WTC11 (cell line): ENCODE results near the gene KRT4. TPM values are rescaled to one million over a fixed set of nuclear protein-coding genes. Genes with fewer than 3 reads are reported as not detected.

Experiments
- ATAC-seq: fragments of 200-7000 bp; cut with Tn5 transposase; 2 replicates; pipeline ENCODE4 v1.10.0; 2021; ENCODE audit warnings: mild to moderate bottlenecking, moderate library complexity
- CTCF ChIA-PET: fragments of 300-600 bp; sonication (Branson Sonifier 250); formaldehyde crosslinking; loops from one replicate; lab custom pipeline; 2021; ENCODE audit warnings: antibody characterized with exemption; lab: Charles Lee
- POLR2A ChIA-PET: fragments of 350-600 bp; sonication (Branson Sonifier 250); formaldehyde crosslinking; loops from one replicate; lab custom pipeline; 2021; ENCODE audit warnings: antibody characterized with exemption; lab: Charles Lee
- DNase-seq: peaks from one replicate; pipeline ENCODE4 v3.0.0; 2021; ENCODE audit warnings: low spot score
- H3K27ac Mint-ChIP-seq: 2 replicates; pipeline ENCODE4 v1.8.0; 2021; ENCODE audit warnings: mixed read lengths
- H3K27me3 Mint-ChIP-seq: 2 replicates; pipeline ENCODE4 v1.8.0; 2021; ENCODE audit warnings: low read depth, mild to moderate bottlenecking, moderate library complexity, mixed read lengths
- H3K36me3 Mint-ChIP-seq: 2 replicates; pipeline ENCODE4 v1.8.0; 2021; ENCODE audit warnings: mixed read lengths
- H3K4me1 Mint-ChIP-seq: 2 replicates; pipeline ENCODE4 v1.8.0; 2022; ENCODE audit warnings: mixed read lengths
- H3K4me3 Mint-ChIP-seq: 2 replicates; pipeline ENCODE4 v1.8.0; 2021; ENCODE audit warnings: mild to moderate bottlenecking, moderate library complexity, mixed read lengths
- H3K9me3 Mint-ChIP-seq: 2 replicates; pipeline ENCODE4 v1.8.0; 2021; ENCODE audit warnings: mixed read lengths
- ATF3 ChIP-seq: sonication (generic); formaldehyde crosslinking; conservative IDR thresholded peaks from 2 replicates; pipeline ENCODE4 v1.8.1; 2022; ENCODE audit warnings: mild to moderate bottlenecking, missing genetic modification reagents
- CREB1 ChIP-seq: sonication (generic); formaldehyde crosslinking; IDR thresholded peaks from 2 replicates; pipeline ENCODE4 v1.8.0; 2023; ENCODE audit warnings: mild to moderate bottlenecking, missing genetic modification reagents
- FOXJ3 ChIP-seq: sonication (generic); formaldehyde crosslinking; IDR thresholded peaks from 2 replicates; pipeline ENCODE4 v1.9.0; 2021; ENCODE audit warnings: missing genetic modification reagents, mild to moderate bottlenecking, borderline replicate concordance
- FOXK1 ChIP-seq: sonication (generic); formaldehyde crosslinking; IDR thresholded peaks from 2 replicates; pipeline ENCODE4 v1.8.0; 2022; ENCODE audit warnings: mild to moderate bottlenecking, moderate library complexity, missing genetic modification reagents
- GRHL2 ChIP-seq: fragments of 250-450 bp; sonication (Bioruptor Pico); IDR thresholded peaks from 2 replicates; pipeline ENCODE4 v1.8.0; 2022; ENCODE audit warnings: mild to moderate bottlenecking, moderate library complexity; ENCODE audit not compliant: insufficient replicate concordance, severe bottlenecking
- IRF2 ChIP-seq: sonication (generic); formaldehyde crosslinking; IDR thresholded peaks from 2 replicates; pipeline ENCODE4 v1.8.0; 2022; ENCODE audit warnings: low read depth, missing genetic modification reagents, borderline replicate concordance
- MYBL2 ChIP-seq: sonication (generic); formaldehyde crosslinking; IDR thresholded peaks from 2 replicates; pipeline ENCODE4 v1.8.1; 2023; ENCODE audit warnings: mild to moderate bottlenecking, moderate library complexity, missing genetic modification reagents
- NFE2L1 ChIP-seq: sonication (generic); formaldehyde crosslinking; IDR thresholded peaks from 2 replicates; pipeline ENCODE4 v1.8.1; 2023; ENCODE audit warnings: missing genetic modification reagents
- NR1H2 ChIP-seq: sonication (generic); formaldehyde crosslinking; IDR thresholded peaks from 2 replicates; pipeline ENCODE4 v1.9.0; 2021; ENCODE audit warnings: mild to moderate bottlenecking, moderate library complexity, missing genetic modification reagents
- NR3C1 ChIP-seq: sonication (generic); formaldehyde crosslinking; conservative IDR thresholded peaks from 2 replicates; pipeline ENCODE4 v1.8.1; 2023; ENCODE audit warnings: low read depth, mild to moderate bottlenecking, missing genetic modification reagents
- TCF7 ChIP-seq: sonication (generic); formaldehyde crosslinking; IDR thresholded peaks from 2 replicates; pipeline ENCODE4 v1.8.0; 2022; ENCODE audit warnings: mild to moderate bottlenecking, low read depth, missing genetic modification reagents, moderate library complexity
- TEAD1 ChIP-seq: sonication (generic); formaldehyde crosslinking; IDR thresholded peaks from 2 replicates; pipeline ENCODE4 v1.8.0; 2022; ENCODE audit warnings: mild to moderate bottlenecking, missing genetic modification reagents
- TEAD4 ChIP-seq: sonication (generic); formaldehyde crosslinking; IDR thresholded peaks from 2 replicates; pipeline ENCODE4 v1.8.0; 2022; ENCODE audit warnings: mild to moderate bottlenecking, missing genetic modification reagents
- ZNF121 ChIP-seq: sonication (generic); formaldehyde crosslinking; IDR thresholded peaks from 2 replicates; pipeline ENCODE4 v1.8.0; 2023; ENCODE audit warnings: missing genetic modification reagents
- ZNF423 ChIP-seq: fragments of 250-450 bp; sonication (Bioruptor Pico); IDR thresholded peaks from 2 replicates; pipeline ENCODE4 v2.1.2; 2022; ENCODE audit warnings: mild to moderate bottlenecking, moderate library complexity
- total RNA-seq: library from RNA; stranded (reverse); gene quantifications from 3 replicates; pipeline ENCODE4 v1.2.3, GENCODE V29; 2021
- TF ChIP-seq, protein P1 (sequence below): sonication (generic); formaldehyde crosslinking; conservative IDR thresholded peaks from 2 replicates; pipeline ENCODE4 v1.8.1; 2023; ENCODE audit warnings: mild to moderate bottlenecking, low read depth, missing genetic modification reagents, moderate library complexity
- TF ChIP-seq, protein P2 (sequence below): sonication (generic); formaldehyde crosslinking; IDR thresholded peaks from 2 replicates; pipeline ENCODE4 v1.8.1; 2022; ENCODE audit warnings: mild to moderate bottlenecking, moderate library complexity, missing genetic modification reagents
- TF ChIP-seq, protein P3 (sequence below): fragments of 250-450 bp; sonication (Bioruptor Pico); conservative IDR thresholded peaks from 2 replicates; pipeline ENCODE4 v1.9.0; 2021; ENCODE audit warnings: mild to moderate bottlenecking
- TF ChIP-seq, protein P4 (sequence below): sonication (generic); formaldehyde crosslinking; IDR thresholded peaks from 2 replicates; pipeline ENCODE4 v1.8.0; 2022; ENCODE audit warnings: missing genetic modification reagents

KRT4 gene
- total RNA-seq, 1 experiment from 2014 or later = not detected

DNA sequence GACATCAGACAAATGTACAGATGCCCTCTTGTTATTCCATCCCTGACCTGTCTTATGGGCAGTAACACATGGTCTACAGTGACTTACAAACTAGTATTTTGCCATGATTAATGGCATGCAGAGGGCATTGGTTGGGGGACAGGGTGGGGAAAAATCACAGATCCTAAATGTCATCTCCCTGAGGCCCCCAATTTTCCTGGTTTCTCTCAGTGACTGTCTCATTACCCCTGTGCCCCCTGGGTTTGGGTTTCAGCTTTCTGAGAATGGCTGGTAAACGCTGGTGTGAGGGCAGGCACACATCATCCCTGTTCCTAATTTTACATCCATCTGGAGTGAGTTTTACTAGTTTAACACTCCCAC is 46.9 kb downstream of the KRT4 start:
- ChIA-PET POLR2A (no interaction called here), CTCF (interaction anchor here (0.6 kb wide), 1 partner anchor 252 kb away, joined by 3 read pairs; no protein-coding TSS in a partner anchor)
- Mint-ChIP-seq H3K4me1 (no peaks in the 10 kb centered on the region), H3K27me3 (peaks cover 10% of the 10 kb centered on the region), H3K9me3 (peaks cover 8% of the 10 kb centered on the region), H3K4me3 (no peak overlapping the region), H3K36me3 (peaks cover 3% of the 10 kb centered on the region; the same call in 1 of the 2 replicates), H3K27ac (no peak overlapping the region)
- DNase-seq (no peak), ATAC-seq (no peak)
- no peak for TF ChIP-seq MYBL2
- no peak for TF ChIP-seq NR1H2

DNA sequence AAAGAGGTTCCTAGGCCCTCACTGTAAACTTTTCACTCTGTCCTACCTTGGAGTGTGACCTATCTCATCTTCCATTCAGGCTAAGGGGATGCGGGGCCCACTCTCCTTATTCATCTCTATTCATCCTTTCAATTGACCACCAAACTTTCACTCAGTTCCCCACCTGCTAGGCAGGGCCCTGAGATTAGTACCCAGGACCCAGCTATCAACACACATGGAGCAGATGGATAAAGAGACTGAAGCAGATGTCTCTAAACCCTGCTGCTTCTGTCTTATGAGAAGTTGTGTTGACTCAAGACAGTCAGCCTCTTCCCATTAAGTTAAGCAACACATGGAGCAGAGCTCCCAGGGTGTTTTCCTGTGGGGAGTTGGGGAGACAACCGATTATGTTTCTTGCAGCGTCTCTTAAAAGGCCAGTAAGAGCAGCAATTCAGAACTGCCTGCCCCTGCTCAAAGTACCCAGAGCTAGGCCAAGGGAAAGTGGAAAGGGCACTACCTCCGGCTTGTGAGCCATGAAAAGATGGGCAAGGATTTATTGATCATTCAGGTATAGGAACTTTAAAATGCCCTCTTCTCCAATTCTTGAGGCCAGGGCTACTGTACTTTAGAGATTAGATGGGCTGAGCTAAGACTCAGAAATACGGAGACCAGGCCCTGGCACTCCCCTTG is 47.4 kb downstream of the KRT4 start:
- ATAC-seq = no peak
- no peak for DNase-seq
- peaks cover 4% of the 10 kb centered on the region for H3K36me3 Mint-ChIP-seq
- TF ChIP-seq NR3C1 (CRISPR knock-in tag) = no peak
- TF ChIP-seq FOXJ3 (CRISPR knock-in tag) = no peak
- TF ChIP-seq GRHL2 (CRISPR knock-in tag) = no peak
- no peak for TF ChIP-seq ZNF423 (CRISPR knock-in tag)
- TF ChIP-seq, protein P1, sequence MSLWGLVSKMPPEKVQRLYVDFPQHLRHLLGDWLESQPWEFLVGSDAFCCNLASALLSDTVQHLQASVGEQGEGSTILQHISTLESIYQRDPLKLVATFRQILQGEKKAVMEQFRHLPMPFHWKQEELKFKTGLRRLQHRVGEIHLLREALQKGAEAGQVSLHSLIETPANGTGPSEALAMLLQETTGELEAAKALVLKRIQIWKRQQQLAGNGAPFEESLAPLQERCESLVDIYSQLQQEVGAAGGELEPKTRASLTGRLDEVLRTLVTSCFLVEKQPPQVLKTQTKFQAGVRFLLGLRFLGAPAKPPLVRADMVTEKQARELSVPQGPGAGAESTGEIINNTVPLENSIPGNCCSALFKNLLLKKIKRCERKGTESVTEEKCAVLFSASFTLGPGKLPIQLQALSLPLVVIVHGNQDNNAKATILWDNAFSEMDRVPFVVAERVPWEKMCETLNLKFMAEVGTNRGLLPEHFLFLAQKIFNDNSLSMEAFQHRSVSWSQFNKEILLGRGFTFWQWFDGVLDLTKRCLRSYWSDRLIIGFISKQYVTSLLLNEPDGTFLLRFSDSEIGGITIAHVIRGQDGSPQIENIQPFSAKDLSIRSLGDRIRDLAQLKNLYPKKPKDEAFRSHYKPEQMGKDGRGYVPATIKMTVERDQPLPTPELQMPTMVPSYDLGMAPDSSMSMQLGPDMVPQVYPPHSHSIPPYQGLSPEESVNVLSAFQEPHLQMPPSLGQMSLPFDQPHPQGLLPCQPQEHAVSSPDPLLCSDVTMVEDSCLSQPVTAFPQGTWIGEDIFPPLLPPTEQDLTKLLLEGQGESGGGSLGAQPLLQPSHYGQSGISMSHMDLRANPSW (CRISPR knock-in tag) = no peak
- TF ChIP-seq, protein P2, sequence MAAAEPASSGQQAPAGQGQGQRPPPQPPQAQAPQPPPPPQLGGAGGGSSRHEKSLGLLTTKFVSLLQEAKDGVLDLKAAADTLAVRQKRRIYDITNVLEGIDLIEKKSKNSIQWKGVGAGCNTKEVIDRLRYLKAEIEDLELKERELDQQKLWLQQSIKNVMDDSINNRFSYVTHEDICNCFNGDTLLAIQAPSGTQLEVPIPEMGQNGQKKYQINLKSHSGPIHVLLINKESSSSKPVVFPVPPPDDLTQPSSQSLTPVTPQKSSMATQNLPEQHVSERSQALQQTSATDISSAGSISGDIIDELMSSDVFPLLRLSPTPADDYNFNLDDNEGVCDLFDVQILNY = no peak
- no peak for TF ChIP-seq CREB1 (CRISPR knock-in tag)
- no peak for TF ChIP-seq NFE2L1
- TF ChIP-seq IRF2 (CRISPR knock-in tag) = no peak
- TF ChIP-seq, protein P3, sequence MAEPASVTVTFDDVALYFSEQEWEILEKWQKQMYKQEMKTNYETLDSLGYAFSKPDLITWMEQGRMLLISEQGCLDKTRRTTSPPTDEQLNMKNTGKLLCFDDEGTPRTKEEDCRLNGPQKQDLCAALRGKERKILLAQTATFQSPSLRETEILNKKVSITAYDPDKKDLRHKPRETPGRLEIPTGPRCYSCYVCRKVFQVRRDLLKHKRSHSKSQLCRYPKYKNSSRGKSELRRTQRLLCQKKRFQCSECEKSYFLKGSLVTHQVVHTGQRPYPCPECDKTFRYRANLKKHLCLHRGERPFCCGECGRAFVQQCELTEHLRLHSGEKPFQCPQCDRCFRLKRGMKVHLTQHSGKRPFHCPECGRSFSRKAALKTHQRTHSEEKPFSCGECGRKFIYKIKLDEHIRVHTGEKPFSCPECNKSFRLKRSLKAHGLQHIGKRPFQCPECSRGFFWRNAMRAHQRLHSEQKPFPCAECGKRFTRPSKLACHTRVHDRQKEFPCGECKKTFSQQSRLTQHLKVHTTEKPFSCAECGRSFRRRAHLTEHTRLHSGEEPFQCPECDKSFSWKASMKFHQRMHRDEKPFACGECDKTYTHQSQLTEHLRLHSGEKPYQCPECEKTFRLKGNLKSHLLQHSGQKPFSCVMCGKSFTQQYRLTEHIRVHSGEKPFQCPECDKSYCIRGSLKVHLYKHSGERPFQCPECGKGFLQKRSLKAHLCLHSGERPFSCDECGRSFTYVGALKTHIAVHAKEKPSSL (CRISPR knock-in tag) = no peak
- no peak for TF ChIP-seq ATF3 (CRISPR knock-in tag)
- TF ChIP-seq TEAD4 (CRISPR knock-in tag) = no peak
- no peak for TF ChIP-seq TEAD1 (CRISPR knock-in tag)
- TF ChIP-seq TCF7 (CRISPR knock-in tag) = no peak
- TF ChIP-seq, protein P4, sequence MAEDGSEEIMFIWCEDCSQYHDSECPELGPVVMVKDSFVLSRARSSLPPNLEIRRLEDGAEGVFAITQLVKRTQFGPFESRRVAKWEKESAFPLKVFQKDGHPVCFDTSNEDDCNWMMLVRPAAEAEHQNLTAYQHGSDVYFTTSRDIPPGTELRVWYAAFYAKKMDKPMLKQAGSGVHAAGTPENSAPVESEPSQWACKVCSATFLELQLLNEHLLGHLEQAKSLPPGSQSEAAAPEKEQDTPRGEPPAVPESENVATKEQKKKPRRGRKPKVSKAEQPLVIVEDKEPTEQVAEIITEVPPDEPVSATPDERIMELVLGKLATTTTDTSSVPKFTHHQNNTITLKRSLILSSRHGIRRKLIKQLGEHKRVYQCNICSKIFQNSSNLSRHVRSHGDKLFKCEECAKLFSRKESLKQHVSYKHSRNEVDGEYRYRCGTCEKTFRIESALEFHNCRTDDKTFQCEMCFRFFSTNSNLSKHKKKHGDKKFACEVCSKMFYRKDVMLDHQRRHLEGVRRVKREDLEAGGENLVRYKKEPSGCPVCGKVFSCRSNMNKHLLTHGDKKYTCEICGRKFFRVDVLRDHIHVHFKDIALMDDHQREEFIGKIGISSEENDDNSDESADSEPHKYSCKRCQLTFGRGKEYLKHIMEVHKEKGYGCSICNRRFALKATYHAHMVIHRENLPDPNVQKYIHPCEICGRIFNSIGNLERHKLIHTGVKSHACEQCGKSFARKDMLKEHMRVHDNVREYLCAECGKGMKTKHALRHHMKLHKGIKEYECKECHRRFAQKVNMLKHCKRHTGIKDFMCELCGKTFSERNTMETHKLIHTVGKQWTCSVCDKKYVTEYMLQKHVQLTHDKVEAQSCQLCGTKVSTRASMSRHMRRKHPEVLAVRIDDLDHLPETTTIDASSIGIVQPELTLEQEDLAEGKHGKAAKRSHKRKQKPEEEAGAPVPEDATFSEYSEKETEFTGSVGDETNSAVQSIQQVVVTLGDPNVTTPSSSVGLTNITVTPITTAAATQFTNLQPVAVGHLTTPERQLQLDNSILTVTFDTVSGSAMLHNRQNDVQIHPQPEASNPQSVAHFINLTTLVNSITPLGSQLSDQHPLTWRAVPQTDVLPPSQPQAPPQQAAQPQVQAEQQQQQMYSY = no peak
- no peak for TF ChIP-seq FOXK1 (CRISPR knock-in tag)
- TF ChIP-seq ZNF121 (CRISPR knock-in tag) = no peak
- TF ChIP-seq, all 79 proteins: peak for 0
- Mint-ChIP-seq H3K27me3 (peaks cover 8% of the 10 kb centered on the region), H3K27ac (no peak overlapping the region), H3K9me3 (peaks cover 8% of the 10 kb centered on the region), H3K4me1 (no peaks in the 10 kb centered on the region), H3K4me3 (no peak overlapping the region)
- POLR2A ChIA-PET = no interaction called here
- CTCF ChIA-PET = interaction anchor here (0.6 kb wide), 1 partner anchor 251 kb away, joined by 3 read pairs; no protein-coding TSS in a partner anchor
